ENCODE results near the gene AIFM2. TPM values are rescaled to one million over a fixed set of nuclear protein-coding genes. Genes with fewer than 3 reads are reported as not detected.

AIFM2 gene
- total and polyA plus RNA-seq, 2 of the 13 experiments (the other 11 are each of a cell fraction or from before 2014, with no cell fraction given), result 20.3 to 29.5 TPM

- peak; percentile 66 for TF ChIP-seq SALL1 (CRISPR knock-in tag; IDR thresholded peaks at IDR 0.05)
- no peak for TF ChIP-seq LCORL (IDR thresholded peaks at IDR 0.05)
- 0 out of 2 replicates have a peak, but pooled peaks have one; percentile 18 for TF ChIP-seq LCORL (CRISPR knock-in tag; IDR thresholded peaks at IDR 0.05)
- TF ChIP-seq REPIN1 (CRISPR knock-in tag; IDR thresholded peaks at IDR 0.05; ENCODE audit: borderline replicate concordance, low read depth), result no peak
- TF ChIP-seq, protein P1, sequence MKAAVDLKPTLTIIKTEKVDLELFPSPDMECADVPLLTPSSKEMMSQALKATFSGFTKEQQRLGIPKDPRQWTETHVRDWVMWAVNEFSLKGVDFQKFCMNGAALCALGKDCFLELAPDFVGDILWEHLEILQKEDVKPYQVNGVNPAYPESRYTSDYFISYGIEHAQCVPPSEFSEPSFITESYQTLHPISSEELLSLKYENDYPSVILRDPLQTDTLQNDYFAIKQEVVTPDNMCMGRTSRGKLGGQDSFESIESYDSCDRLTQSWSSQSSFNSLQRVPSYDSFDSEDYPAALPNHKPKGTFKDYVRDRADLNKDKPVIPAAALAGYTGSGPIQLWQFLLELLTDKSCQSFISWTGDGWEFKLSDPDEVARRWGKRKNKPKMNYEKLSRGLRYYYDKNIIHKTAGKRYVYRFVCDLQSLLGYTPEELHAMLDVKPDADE (CRISPR knock-in tag; IDR thresholded peaks at IDR 0.05), result no peak
- TF ChIP-seq CC2D1A (CRISPR knock-in tag; IDR thresholded peaks at IDR 0.05), result no peak
- 0 out of 2 replicates have a peak, but pooled peaks have one; percentile 50 for TF ChIP-seq ZNF816 (CRISPR knock-in tag; IDR thresholded peaks at IDR 0.05; ENCODE audit: borderline replicate concordance)
- TF ChIP-seq ELF3 (CRISPR knock-in tag; IDR thresholded peaks at IDR 0.05), result peak; percentile 21; the same call in 1 of the 2 replicates
- TF ChIP-seq FOSL1 (CRISPR knock-in tag; IDR thresholded peaks at IDR 0.05; ENCODE audit: borderline replicate concordance), result no peak
- TF ChIP-seq, protein P2, sequence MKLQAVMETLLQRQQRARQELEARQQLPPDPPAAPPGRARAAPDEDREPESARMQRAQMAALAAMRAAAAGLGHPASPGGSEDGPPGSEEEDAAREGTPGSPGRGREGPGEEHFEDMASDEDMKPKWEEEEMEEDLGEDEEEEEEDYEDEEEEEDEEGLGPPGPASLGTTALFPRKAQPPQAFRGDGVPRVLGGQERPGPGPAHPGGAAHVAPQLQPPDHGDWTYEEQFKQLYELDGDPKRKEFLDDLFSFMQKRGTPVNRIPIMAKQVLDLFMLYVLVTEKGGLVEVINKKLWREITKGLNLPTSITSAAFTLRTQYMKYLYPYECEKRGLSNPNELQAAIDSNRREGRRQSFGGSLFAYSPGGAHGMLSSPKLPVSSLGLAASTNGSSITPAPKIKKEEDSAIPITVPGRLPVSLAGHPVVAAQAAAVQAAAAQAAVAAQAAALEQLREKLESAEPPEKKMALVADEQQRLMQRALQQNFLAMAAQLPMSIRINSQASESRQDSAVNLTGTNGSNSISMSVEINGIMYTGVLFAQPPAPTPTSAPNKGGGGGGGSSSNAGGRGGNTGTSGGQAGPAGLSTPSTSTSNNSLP (IDR thresholded peaks at IDR 0.05; ENCODE audit: low read depth, low read length), result peak; percentile 86
- TF ChIP-seq HNF1A (IDR thresholded peaks at IDR 0.05; ENCODE audit: low read depth), result peak; percentile 99
- TF ChIP-seq HNF1A (CRISPR knock-in tag; IDR thresholded peaks at IDR 0.05; ENCODE audit: borderline replicate concordance), result peak; percentile 99
- no peak for TF ChIP-seq TEAD2 (CRISPR knock-in tag; IDR thresholded peaks at IDR 0.05)
- no peak for TF ChIP-seq FOXA1 (IDR thresholded peaks at IDR 0.05)
- peak; percentile 66 for TF ChIP-seq FOXA1 (CRISPR knock-in tag; IDR thresholded peaks at IDR 0.05)
- TF ChIP-seq, protein P3, sequence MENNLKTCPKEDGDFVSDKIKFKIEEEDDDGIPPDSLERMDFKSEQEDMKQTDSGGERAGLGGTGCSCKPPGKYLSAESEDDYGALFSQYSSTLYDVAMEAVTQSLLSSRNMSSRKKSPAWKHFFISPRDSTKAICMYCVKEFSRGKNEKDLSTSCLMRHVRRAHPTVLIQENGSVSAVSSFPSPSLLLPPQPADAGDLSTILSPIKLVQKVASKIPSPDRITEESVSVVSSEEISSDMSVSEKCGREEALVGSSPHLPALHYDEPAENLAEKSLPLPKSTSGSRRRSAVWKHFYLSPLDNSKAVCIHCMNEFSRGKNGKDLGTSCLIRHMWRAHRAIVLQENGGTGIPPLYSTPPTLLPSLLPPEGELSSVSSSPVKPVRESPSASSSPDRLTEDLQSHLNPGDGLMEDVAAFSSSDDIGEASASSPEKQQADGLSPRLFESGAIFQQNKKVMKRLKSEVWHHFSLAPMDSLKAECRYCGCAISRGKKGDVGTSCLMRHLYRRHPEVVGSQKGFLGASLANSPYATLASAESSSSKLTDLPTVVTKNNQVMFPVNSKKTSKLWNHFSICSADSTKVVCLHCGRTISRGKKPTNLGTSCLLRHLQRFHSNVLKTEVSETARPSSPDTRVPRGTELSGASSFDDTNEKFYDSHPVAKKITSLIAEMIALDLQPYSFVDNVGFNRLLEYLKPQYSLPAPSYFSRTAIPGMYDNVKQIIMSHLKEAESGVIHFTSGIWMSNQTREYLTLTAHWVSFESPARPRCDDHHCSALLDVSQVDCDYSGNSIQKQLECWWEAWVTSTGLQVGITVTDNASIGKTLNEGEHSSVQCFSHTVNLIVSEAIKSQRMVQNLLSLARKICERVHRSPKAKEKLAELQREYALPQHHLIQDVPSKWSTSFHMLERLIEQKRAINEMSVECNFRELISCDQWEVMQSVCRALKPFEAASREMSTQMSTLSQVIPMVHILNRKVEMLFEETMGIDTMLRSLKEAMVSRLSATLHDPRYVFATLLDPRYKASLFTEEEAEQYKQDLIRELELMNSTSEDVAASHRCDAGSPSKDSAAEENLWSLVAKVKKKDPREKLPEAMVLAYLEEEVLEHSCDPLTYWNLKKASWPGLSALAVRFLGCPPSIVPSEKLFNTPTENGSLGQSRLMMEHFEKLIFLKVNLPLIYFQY (CRISPR knock-in tag; IDR thresholded peaks at IDR 0.05; ENCODE audit: borderline replicate concordance), result no peak
- TF ChIP-seq GLI4 (CRISPR knock-in tag; IDR thresholded peaks at IDR 0.05; ENCODE audit: borderline replicate concordance), result no peak
- no peak for TF ChIP-seq FOXM1 (CRISPR knock-in tag; IDR thresholded peaks at IDR 0.05)
- no peak for TF ChIP-seq TCF7L2 (IDR thresholded peaks at IDR 0.05; ENCODE audit: low read depth, low read length)
- no peak for TF ChIP-seq ZNF7 (CRISPR knock-in tag; IDR thresholded peaks at IDR 0.05)
- TF ChIP-seq HMG20B (CRISPR knock-in tag; conservative IDR thresholded peaks at IDR 0.05), result no peak; the same call in 1 of the 2 replicates
Measured at GRCh38 chr10:70085975-70086613, 46.5 kb downstream of the AIFM2 start (continued).

All from HepG2 (cell line).